Left kidney (tissue), 2 donors: ENCODE data around the gene TMEFF1. TPM values are rescaled to one million over a fixed set of nuclear protein-coding genes. Genes with fewer than 3 reads are reported as not detected.

Source experiments
- DNase-seq: peaks from one replicate; pipeline ENCODE4 v3.0.0-alpha.2; 2013
- polyA plus RNA-seq: library from polyadenylated mRNA; unstranded; fragments of 120-200 nt; gene quantifications from one replicate; pipeline ENCODE4 v1.2.1, GENCODE V29; 2013; ENCODE audit not compliant: insufficient read length

Gene TMEFF1
- polyA plus RNA-seq, 1 donor, result 5.5 TPM

GRCh38 chr9:100605405-100605804 lies 132.5 kb downstream of the TMEFF1 start:
- DNase-seq, result no peak

- DNase-seq, result no peak
Measured at GRCh38 chr9:100619194-100619593, 146.2 kb downstream of the TMEFF1 start.

GRCh38 chr9:100619665-100620064 lies 146.7 kb downstream of the TMEFF1 start:
- DNase-seq, result no peak

GRCh38 chr9:100623969-100624368 lies 151.0 kb downstream of the TMEFF1 start:
- DNase-seq, result no peak

- DNase-seq, result no peak
Measured at GRCh38 chr9:100626949-100627348, 154.0 kb downstream of the TMEFF1 start.

Other genes with a start within 250 kb of the TMEFF1 start
- 54.8 TPM for gene TEX10, start 120.2 kb upstream of the TMEFF1 start, polyA plus RNA-seq
- 23.9 TPM for gene MSANTD3, start 46.0 kb upstream of the TMEFF1 start, polyA plus RNA-seq
- 5.5 TPM for gene CAVIN4, start 104.9 kb downstream of the TMEFF1 start, polyA plus RNA-seq